Activated CD4-positive, alpha-beta T cell treated with anti-CD3 and anti-CD28 coated beads, Interleukin-2, amount 10 ng/mL, durations not matched to agents 24 days and 14 days (primary cell): ENCODE data around the gene HOXB4. TPM values are rescaled to one million over a fixed set of nuclear protein-coding genes. Genes with fewer than 3 reads are reported as not detected.

Source experiments
- DNase-seq: peaks from one replicate; pipeline ENCODE4 v3.0.0; 2022
- H3K27ac Mint-ChIP-seq: one replicate; pipeline ENCODE4 v1.8.0; 2022; ENCODE audit warnings: mild to moderate bottlenecking, mixed read lengths
- H3K27me3 Mint-ChIP-seq: one replicate; pipeline ENCODE4 v1.8.0; 2022; ENCODE audit warnings: mixed read lengths
- H3K36me3 Mint-ChIP-seq: one replicate; pipeline ENCODE4 v1.8.0; 2022; ENCODE audit warnings: low read depth, mild to moderate bottlenecking, mixed read lengths
- H3K4me1 Mint-ChIP-seq: one replicate; pipeline ENCODE4 v1.8.0; 2021; ENCODE audit warnings: mixed read lengths
- H3K4me3 Mint-ChIP-seq: one replicate; pipeline ENCODE4 v1.8.0; 2022; ENCODE audit warnings: mild to moderate bottlenecking, moderate library complexity, mixed read lengths
- H3K9me3 Mint-ChIP-seq: one replicate; pipeline ENCODE4 v1.8.0; 2021; ENCODE audit warnings: mixed read lengths
- intact Hi-C: fragments of 100-400 bp; cut with micrococcal nuclease; formaldehyde crosslinking; loops from one replicate; pipeline ENCODE4 v1.15.1; 2023
- total RNA-seq: library from RNA; stranded (reverse); gene quantifications from 2 replicates; pipeline ENCODE4 v1.2.3, GENCODE V29; 2022

The HOXB4 gene
- total RNA-seq = 3.1 and 3.6 TPM in 2 replicates

GRCh38 chr17:48577946-48578615 is at the start of gene HOXB4:
Gene HOXB4, minus strand, starts transcription at chr17:48578350. Its CDS starts 31 bp downstream, at chr17:48578319.
- intact Hi-C loops = loop anchor here (2.0 kb wide), 1 partner anchor 35 kb away; no protein-coding TSS in a partner anchor
- H3K4me1 Mint-ChIP-seq = peaks cover 60% of the 10 kb centered on the region

GRCh38 chr17:48627118-48627597 is 49.0 kb upstream of the HOXB4 start:
- H3K9me3 Mint-ChIP-seq = no peaks in the 10 kb centered on the region
- peak overlapping the region; percentile 85 for H3K4me3 Mint-ChIP-seq
- intact Hi-C loops = loop anchor here (5.0 kb wide), 1 partner anchor 35 kb away; the partner anchor contains the start of genes HOXB3 and HOXB5
- no peak overlapping the region for H3K27ac Mint-ChIP-seq
- H3K4me1 Mint-ChIP-seq = peaks cover 10% of the 10 kb centered on the region
- no peak for DNase-seq
- no peaks in the 10 kb centered on the region for H3K36me3 Mint-ChIP-seq
- peaks cover 81% of the 10 kb centered on the region for H3K27me3 Mint-ChIP-seq

More at GRCh38 chr17:48577946-48578615, at the start of gene HOXB4:
- peak within 1 kb of the TSS; percentile 92 for H3K4me3 Mint-ChIP-seq
- peaks cover 38% of the 10 kb centered on the region for H3K27me3 Mint-ChIP-seq
- H3K27ac Mint-ChIP-seq = peak within 1 kb of the TSS; percentile 86
- peak; percentile 93 for DNase-seq
- no peaks in the 10 kb centered on the region for H3K9me3 Mint-ChIP-seq
- peaks cover 5% of the 10 kb centered on the region for H3K36me3 Mint-ChIP-seq

- DNase-seq = peak; percentile 74
- H3K27ac Mint-ChIP-seq = peak within 1 kb of the TSS; percentile 79
Observed at GRCh38 chr17:48626245-48627117, 48.3 kb upstream of the HOXB4 start, which contains the start of gene HOXB9. Gene HOXB9, minus strand, starts transcription at chr17:48626358. Its CDS starts 89 bp downstream, at chr17:48626269.

GRCh38 chr17:48625495-48626244 is 47.5 kb upstream of the HOXB4 start:
- no peaks in the 10 kb centered on the region for H3K36me3 Mint-ChIP-seq
- no peaks in the 10 kb centered on the region for H3K9me3 Mint-ChIP-seq
- peak overlapping the region; percentile 85 for H3K4me3 Mint-ChIP-seq
- H3K27me3 Mint-ChIP-seq = peaks cover 82% of the 10 kb centered on the region
- intact Hi-C loops = loop anchor here (1.0 to 5.0 kb wide), 2 partner anchors 11 to 33 kb away; partner anchors contain the start of genes HOXB3 and HOXB5
- DNase-seq = peak; percentile 81
- H3K27ac Mint-ChIP-seq = peak overlapping the region; percentile 64
- peaks cover 10% of the 10 kb centered on the region for H3K4me1 Mint-ChIP-seq

More at GRCh38 chr17:48626245-48627117, 48.3 kb upstream of the HOXB4 start, which contains the start of gene HOXB9:
- peak within 1 kb of the TSS; percentile 85 for H3K4me3 Mint-ChIP-seq
- peaks cover 81% of the 10 kb centered on the region for H3K27me3 Mint-ChIP-seq
- intact Hi-C loops = loop anchor here (1.0 to 5.0 kb wide), 2 partner anchors 10 to 34 kb away; partner anchors contain the start of genes HOXB3 and HOXB5
- no peaks in the 10 kb centered on the region for H3K9me3 Mint-ChIP-seq
- H3K4me1 Mint-ChIP-seq = peaks cover 10% of the 10 kb centered on the region
- no peaks in the 10 kb centered on the region for H3K36me3 Mint-ChIP-seq

- Mint-ChIP-seq H3K27me3 (peaks cover 82% of the 10 kb centered on the region), H3K4me3 (peak overlapping the region; percentile 85), H3K27ac (no peak overlapping the region), H3K36me3 (no peaks in the 10 kb centered on the region), H3K4me1 (peaks cover 10% of the 10 kb centered on the region), H3K9me3 (no peaks in the 10 kb centered on the region)
- intact Hi-C loops = loop anchor here (5.0 kb wide), 1 partner anchor 33 kb away; the partner anchor contains the start of genes HOXB3 and HOXB5
- peak; percentile 78 for DNase-seq
Observed at GRCh38 chr17:48624544-48625494, 46.7 kb upstream of the HOXB4 start.

- Mint-ChIP-seq H3K9me3 (no peaks in the 10 kb centered on the region), H3K27me3 (peaks cover 81% of the 10 kb centered on the region), H3K4me3 (peak overlapping the region; percentile 35)
Observed at GRCh38 chr17:48624118-48624517, 46.0 kb upstream of the HOXB4 start.

GRCh38 chr17:48623583-48623982 is 45.4 kb upstream of the HOXB4 start:
- Mint-ChIP-seq H3K36me3 (no peaks in the 10 kb centered on the region), H3K4me3 (no peak overlapping the region), H3K27ac (no peak overlapping the region), H3K4me1 (peaks cover 16% of the 10 kb centered on the region), H3K9me3 (no peaks in the 10 kb centered on the region), H3K27me3 (peaks cover 81% of the 10 kb centered on the region)
- no peak for DNase-seq
- intact Hi-C loops = no loop called here

More at GRCh38 chr17:48624118-48624517, 46.0 kb upstream of the HOXB4 start:
- H3K4me1 Mint-ChIP-seq = peaks cover 14% of the 10 kb centered on the region
- no peaks in the 10 kb centered on the region for H3K36me3 Mint-ChIP-seq
- no peak overlapping the region for H3K27ac Mint-ChIP-seq
- intact Hi-C loops = no loop called here
- no peak for DNase-seq

- no peak for DNase-seq
- H3K27me3 Mint-ChIP-seq = peaks cover 81% of the 10 kb centered on the region
- H3K27ac Mint-ChIP-seq = no peak overlapping the region
- H3K4me1 Mint-ChIP-seq = peaks cover 20% of the 10 kb centered on the region
- H3K4me3 Mint-ChIP-seq = no peak overlapping the region
- H3K9me3 Mint-ChIP-seq = no peaks in the 10 kb centered on the region
- H3K36me3 Mint-ChIP-seq = no peaks in the 10 kb centered on the region
- intact Hi-C loops = no loop called here
Observed at GRCh38 chr17:48622857-48623256, 44.7 kb upstream of the HOXB4 start.

GRCh38 chr17:48621410-48622392 is 43.6 kb upstream of the HOXB4 start:
- no peak overlapping the region for H3K27ac Mint-ChIP-seq
- no peaks in the 10 kb centered on the region for H3K36me3 Mint-ChIP-seq
- H3K9me3 Mint-ChIP-seq = no peaks in the 10 kb centered on the region
- DNase-seq = no peak
- intact Hi-C loops = no loop called here
- peaks cover 81% of the 10 kb centered on the region for H3K27me3 Mint-ChIP-seq
- H3K4me3 Mint-ChIP-seq = no peak overlapping the region
- H3K4me1 Mint-ChIP-seq = peaks cover 28% of the 10 kb centered on the region

- DNase-seq = no peak
- intact Hi-C loops = no loop called here
- Mint-ChIP-seq H3K9me3 (no peaks in the 10 kb centered on the region), H3K4me3 (no peak overlapping the region), H3K27ac (no peak overlapping the region), H3K27me3 (peaks cover 86% of the 10 kb centered on the region), H3K4me1 (peaks cover 25% of the 10 kb centered on the region), H3K36me3 (no peaks in the 10 kb centered on the region)
Observed at GRCh38 chr17:48620461-48621139, 42.5 kb upstream of the HOXB4 start.
